Activated CD4-positive, alpha-beta memory T cell treated with anti-CD3 and anti-CD28 coated beads, Interleukin-2, amount 10 ng/mL, durations not matched to agents 7 days and 5 days (primary cell): ENCODE data around the gene KCNQ1. TPM values are rescaled to one million over a fixed set of nuclear protein-coding genes. Genes with fewer than 3 reads are reported as not detected.
A peak's percentile ranks its signal among the peaks of the same experiment; 100 is the strongest.

Experiments used
- CTCF ChIA-PET: fragments of 350-600 bp; sonication (Branson Sonifier 250); formaldehyde crosslinking; loops from one replicate; lab custom pipeline; 2021; ENCODE audit warnings: antibody characterized with exemption, inconsistent platforms; lab: Charles Lee
- POLR2A ChIA-PET: fragments of 350-600 bp; sonication (Branson Sonifier 250); formaldehyde crosslinking; loops from one replicate; lab custom pipeline; 2021; ENCODE audit warnings: antibody characterized with exemption; lab: Charles Lee
- DNase-seq: peaks from one replicate; pipeline ENCODE4 v3.0.0-alpha.2; 2020
- H3K27ac Mint-ChIP-seq: one replicate; pipeline ENCODE4 v1.8.0; 2021; ENCODE audit warnings: mild to moderate bottlenecking, mixed read lengths
- H3K27me3 Mint-ChIP-seq: one replicate; pipeline ENCODE4 v1.8.0; 2021; ENCODE audit warnings: mixed read lengths
- H3K36me3 Mint-ChIP-seq: one replicate; pipeline ENCODE4 v1.8.0; 2021; ENCODE audit warnings: low read depth, mixed read lengths
- H3K4me1 Mint-ChIP-seq: one replicate; pipeline ENCODE4 v1.8.0; 2021; ENCODE audit warnings: mixed read lengths
- H3K4me3 Mint-ChIP-seq: one replicate; pipeline ENCODE4 v1.8.0; 2021; ENCODE audit warnings: mild to moderate bottlenecking, mixed read lengths
- H3K9me3 Mint-ChIP-seq: one replicate; pipeline ENCODE4 v1.8.0; 2021; ENCODE audit warnings: mixed read lengths
- total RNA-seq, 2 experiments: library from RNA; stranded (reverse); gene quantifications; one replicate each; pipeline ENCODE4 v1.2.3, GENCODE V29; 2021

KCNQ1 gene
- total RNA-seq, 2 experiments from 2014 or later: 14.8 to 15.0 TPM

- no peaks in the 10 kb centered on the region for H3K27me3 Mint-ChIP-seq
- CTCF ChIA-PET: no interaction called here
- H3K36me3 Mint-ChIP-seq: no peaks in the 10 kb centered on the region
- peak; percentile 10 for DNase-seq
- H3K9me3 Mint-ChIP-seq: no peaks in the 10 kb centered on the region
- no peak overlapping the region for H3K4me3 Mint-ChIP-seq
- POLR2A ChIA-PET: no interaction called here
- peaks cover 12% of the 10 kb centered on the region for H3K4me1 Mint-ChIP-seq
- no peak overlapping the region for H3K27ac Mint-ChIP-seq
These were observed 77.2 kb downstream of the KCNQ1 start for GRCh38 chr11:2521733-2522630.

- H3K27ac Mint-ChIP-seq: no peak overlapping the region
- H3K4me3 Mint-ChIP-seq: no peak overlapping the region
- no peaks in the 10 kb centered on the region for H3K9me3 Mint-ChIP-seq
- no peaks in the 10 kb centered on the region for H3K27me3 Mint-ChIP-seq
- H3K4me1 Mint-ChIP-seq: peaks cover 12% of the 10 kb centered on the region
- DNase-seq: peak; percentile 9
- CTCF ChIA-PET: no interaction called here
- POLR2A ChIA-PET: no interaction called here
- H3K36me3 Mint-ChIP-seq: no peaks in the 10 kb centered on the region
These were observed 77.9 kb downstream of the KCNQ1 start for GRCh38 chr11:2522631-2523255.

GRCh38 chr11:2523821-2524391 lies 79.1 kb downstream of the KCNQ1 start:
- no peaks in the 10 kb centered on the region for H3K9me3 Mint-ChIP-seq
- CTCF ChIA-PET: no interaction called here
- no peaks in the 10 kb centered on the region for H3K36me3 Mint-ChIP-seq
- POLR2A ChIA-PET: no interaction called here
- H3K4me1 Mint-ChIP-seq: peaks cover 12% of the 10 kb centered on the region
- H3K27ac Mint-ChIP-seq: no peak overlapping the region
- no peak overlapping the region for H3K4me3 Mint-ChIP-seq
- H3K27me3 Mint-ChIP-seq: no peaks in the 10 kb centered on the region
- DNase-seq: peak; percentile 10

- POLR2A ChIA-PET: no interaction called here
These were observed 79.8 kb downstream of the KCNQ1 start for GRCh38 chr11:2524446-2525165.

GRCh38 chr11:2525166-2525861 lies 80.5 kb downstream of the KCNQ1 start:
- no peak overlapping the region for H3K27ac Mint-ChIP-seq
- POLR2A ChIA-PET: no interaction called here

More at GRCh38 chr11:2524446-2525165, 79.8 kb downstream of the KCNQ1 start:
- peaks cover 12% of the 10 kb centered on the region for H3K4me1 Mint-ChIP-seq
- no peak overlapping the region for H3K4me3 Mint-ChIP-seq
- H3K36me3 Mint-ChIP-seq: no peaks in the 10 kb centered on the region
- CTCF ChIA-PET: no interaction called here
- no peak for DNase-seq
- no peak overlapping the region for H3K27ac Mint-ChIP-seq
- H3K9me3 Mint-ChIP-seq: no peaks in the 10 kb centered on the region
- no peaks in the 10 kb centered on the region for H3K27me3 Mint-ChIP-seq

GRCh38 chr11:2525941-2526807 lies 81.4 kb downstream of the KCNQ1 start:
- no peaks in the 10 kb centered on the region for H3K36me3 Mint-ChIP-seq
- DNase-seq: no peak
- POLR2A ChIA-PET: no interaction called here
- no peak overlapping the region for H3K4me3 Mint-ChIP-seq
- H3K4me1 Mint-ChIP-seq: peaks cover 12% of the 10 kb centered on the region
- CTCF ChIA-PET: interaction anchor here (1.0 kb wide), 1 partner anchor 98 kb away, joined by 3 read pairs; no protein-coding TSS in a partner anchor
- no peaks in the 10 kb centered on the region for H3K27me3 Mint-ChIP-seq
- no peak overlapping the region for H3K27ac Mint-ChIP-seq
- no peaks in the 10 kb centered on the region for H3K9me3 Mint-ChIP-seq

More at GRCh38 chr11:2525166-2525861, 80.5 kb downstream of the KCNQ1 start:
- H3K36me3 Mint-ChIP-seq: no peaks in the 10 kb centered on the region
- H3K9me3 Mint-ChIP-seq: no peaks in the 10 kb centered on the region
- H3K27me3 Mint-ChIP-seq: no peaks in the 10 kb centered on the region
- H3K4me3 Mint-ChIP-seq: no peak overlapping the region
- CTCF ChIA-PET: no interaction called here
- no peak for DNase-seq
- peaks cover 12% of the 10 kb centered on the region for H3K4me1 Mint-ChIP-seq

- Mint-ChIP-seq H3K27ac (peak overlapping the region; percentile 16), H3K4me3 (no peak overlapping the region), H3K4me1 (peaks cover 12% of the 10 kb centered on the region)
These were observed 82.1 kb downstream of the KCNQ1 start for GRCh38 chr11:2526808-2527381.

GRCh38 chr11:2527621-2528291 lies 82.9 kb downstream of the KCNQ1 start:
- DNase-seq: no peak
- CTCF ChIA-PET: no interaction called here
- POLR2A ChIA-PET: no interaction called here
- H3K27me3 Mint-ChIP-seq: no peaks in the 10 kb centered on the region
- H3K4me1 Mint-ChIP-seq: peaks cover 16% of the 10 kb centered on the region
- no peaks in the 10 kb centered on the region for H3K9me3 Mint-ChIP-seq
- H3K27ac Mint-ChIP-seq: no peak overlapping the region
- H3K36me3 Mint-ChIP-seq: no peaks in the 10 kb centered on the region
- H3K4me3 Mint-ChIP-seq: no peak overlapping the region

More at GRCh38 chr11:2526808-2527381, 82.1 kb downstream of the KCNQ1 start:
- POLR2A ChIA-PET: no interaction called here
- no peak for DNase-seq
- CTCF ChIA-PET: interaction anchor here (1.0 kb wide), 1 partner anchor 99 kb away, joined by 3 read pairs; no protein-coding TSS in a partner anchor
- no peaks in the 10 kb centered on the region for H3K9me3 Mint-ChIP-seq
- H3K36me3 Mint-ChIP-seq: no peaks in the 10 kb centered on the region
- no peaks in the 10 kb centered on the region for H3K27me3 Mint-ChIP-seq

- Mint-ChIP-seq H3K4me1 (peaks cover 24% of the 10 kb centered on the region), H3K36me3 (no peaks in the 10 kb centered on the region), H3K4me3 (no peak overlapping the region), H3K9me3 (no peaks in the 10 kb centered on the region), H3K27ac (no peak overlapping the region), H3K27me3 (no peaks in the 10 kb centered on the region)
- ChIA-PET POLR2A (no interaction called here), CTCF (no interaction called here)
- no peak for DNase-seq
These were observed 83.7 kb downstream of the KCNQ1 start for GRCh38 chr11:2528301-2529050.

- no peaks in the 10 kb centered on the region for H3K36me3 Mint-ChIP-seq
- ChIA-PET POLR2A (no interaction called here), CTCF (no interaction called here)
- no peak overlapping the region for H3K4me3 Mint-ChIP-seq
- no peaks in the 10 kb centered on the region for H3K27me3 Mint-ChIP-seq
- peaks cover 25% of the 10 kb centered on the region for H3K4me1 Mint-ChIP-seq
- no peak overlapping the region for H3K27ac Mint-ChIP-seq
- H3K9me3 Mint-ChIP-seq: no peaks in the 10 kb centered on the region
- DNase-seq: no peak
These were observed 84.4 kb downstream of the KCNQ1 start for GRCh38 chr11:2529173-2529572.

GRCh38 chr11:2529636-2530035 lies 84.8 kb downstream of the KCNQ1 start:
- peaks cover 25% of the 10 kb centered on the region for H3K4me1 Mint-ChIP-seq
- no peaks in the 10 kb centered on the region for H3K9me3 Mint-ChIP-seq
- H3K4me3 Mint-ChIP-seq: no peak overlapping the region
- no peak overlapping the region for H3K27ac Mint-ChIP-seq
- ChIA-PET CTCF (no interaction called here), POLR2A (no interaction called here)
- DNase-seq: no peak
- H3K27me3 Mint-ChIP-seq: no peaks in the 10 kb centered on the region
- H3K36me3 Mint-ChIP-seq: no peaks in the 10 kb centered on the region
